SJCRH30 (cell line): ENCODE results near the gene NRBF2. TPM values are rescaled to one million over a fixed set of nuclear protein-coding genes. Genes with fewer than 3 reads are reported as not detected.
A peak's percentile ranks its signal among the peaks of the same experiment; 100 is the strongest.
"Not testable (repeated sequence)": the region's sequence is repeated elsewhere in the genome, so short reads cannot be mapped to it uniquely, and the experiment has no call there.

Experiments used
- DNase-seq, 2 experiments: peaks; one replicate each; pipeline ENCODE4 v3.0.0-alpha.2; 2015 to 2020
- H3K27ac ChIP-seq: fragments of 250-450 bp; sonication (Bioruptor Pico); 2 replicates; pipeline ENCODE4 v1.5.1; 2020; ENCODE audit warnings: mild to moderate bottlenecking, moderate library complexity
- H3K27me3 ChIP-seq: fragments of 250-450 bp; sonication (Bioruptor Pico); 2 replicates; pipeline ENCODE4 v1.5.1; 2020; ENCODE audit warnings: mild to moderate bottlenecking, moderate library complexity
- H3K36me3 ChIP-seq: fragments of 250-450 bp; sonication (Bioruptor Pico); 2 replicates; pipeline ENCODE4 v1.5.1; 2020; ENCODE audit warnings: mild to moderate bottlenecking, moderate library complexity
- H3K4me1 ChIP-seq: fragments of 250-450 bp; sonication (Bioruptor Pico); 2 replicates; pipeline ENCODE4 v1.5.1; 2020; ENCODE audit warnings: mild to moderate bottlenecking, moderate library complexity
- H3K4me3 ChIP-seq: fragments of 250-450 bp; sonication (Bioruptor Pico); 2 replicates; pipeline ENCODE4 v1.5.1; 2020; ENCODE audit warnings: mild to moderate bottlenecking, moderate library complexity
- H3K9me3 ChIP-seq: fragments of 250-450 bp; sonication (Bioruptor Pico); replicated peaks from 2 replicates; pipeline ENCODE4 v1.5.1; 2020; ENCODE audit warnings: mild to moderate bottlenecking, moderate library complexity
- total RNA-seq: library from RNA; depleted of rRNA; stranded (reverse); fragments of >200 nt; shearing (Covaris generic); gene quantifications from 2 replicates; pipeline ENCODE4 v1.2.3, GENCODE V29; 2014

Gene NRBF2
- total RNA-seq, 1 experiment from 2014 or later = 14.0 TPM

DNA sequence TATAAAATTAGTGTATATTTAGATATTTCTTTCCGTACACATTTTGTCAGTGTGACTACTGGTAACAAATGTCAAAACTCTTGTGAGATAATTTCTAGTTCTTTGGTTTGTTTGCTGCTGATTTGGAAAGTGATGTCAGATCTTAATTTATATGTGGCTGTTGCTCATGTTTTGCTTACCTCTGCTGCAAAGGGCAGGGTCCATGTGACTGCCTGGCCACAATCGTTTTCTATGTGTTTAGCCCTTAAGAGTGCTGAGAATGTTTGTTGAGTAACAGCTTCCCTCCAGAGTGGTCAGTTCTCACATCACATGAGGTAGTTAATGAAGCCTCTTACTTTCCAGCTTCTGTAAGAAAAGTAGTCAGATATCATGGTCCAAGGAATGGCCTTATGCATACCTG, 4.2 kb downstream of the NRBF2 start:
- Histone ChIP-seq H3K9me3 (no peaks in the 10 kb centered on the region), H3K27me3 (no peaks in the 10 kb centered on the region), H3K27ac (no peak overlapping the region), H3K4me1 (no peaks in the 10 kb centered on the region), H3K36me3 (no peaks in the 10 kb centered on the region), H3K4me3 (no peak overlapping the region)
- DNase-seq = no peak

DNA sequence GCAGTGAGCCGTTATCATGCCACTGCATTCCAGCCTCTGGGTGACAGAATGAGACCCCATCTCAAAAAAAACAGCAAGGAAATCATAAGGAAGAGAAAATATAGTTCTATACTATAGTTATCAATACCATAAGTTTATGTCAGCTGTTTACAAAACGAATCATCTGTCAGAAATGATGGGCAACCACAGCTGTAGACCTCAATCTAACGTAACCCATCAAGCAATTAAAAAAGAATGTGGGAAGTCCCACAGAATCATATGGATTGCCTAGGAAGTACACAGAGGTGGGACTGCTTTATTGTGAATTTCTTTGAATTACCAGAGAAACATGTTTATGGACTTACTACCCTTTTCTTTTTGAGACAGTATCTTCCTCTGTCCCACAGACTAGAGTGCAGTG, 6.9 kb downstream of the NRBF2 start:
- H3K27me3 ChIP-seq = no peaks in the 10 kb centered on the region
- no peaks in the 10 kb centered on the region for H3K36me3 ChIP-seq
- H3K4me3 ChIP-seq = no peak overlapping the region
- no peaks in the 10 kb centered on the region for H3K4me1 ChIP-seq
- no peak overlapping the region for H3K27ac ChIP-seq
- no peaks in the 10 kb centered on the region for H3K9me3 ChIP-seq
- no peak for DNase-seq

DNA sequence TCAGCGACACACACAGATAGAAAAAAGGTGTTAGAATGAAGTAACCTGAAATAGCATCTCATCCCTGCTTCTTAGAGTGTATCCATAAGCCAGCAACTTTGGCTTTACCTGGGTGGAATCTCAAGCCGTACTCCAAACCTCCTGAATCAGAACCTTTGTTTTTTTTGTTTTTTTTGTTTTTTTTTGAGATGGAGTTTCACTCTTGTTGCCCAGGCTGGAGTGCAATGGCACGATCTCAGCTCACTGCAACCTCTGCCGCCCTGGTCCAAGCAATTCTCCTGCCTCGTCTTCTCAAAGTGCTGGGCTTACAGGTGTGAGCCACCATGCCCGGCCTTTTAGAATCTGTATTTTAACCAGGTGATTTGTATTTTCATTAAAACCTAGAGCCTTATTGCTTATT, 9.0 kb downstream of the NRBF2 start:
- H3K36me3 ChIP-seq = no peaks in the 10 kb centered on the region
- H3K4me1 ChIP-seq = no peaks in the 10 kb centered on the region
- no peaks in the 10 kb centered on the region for H3K27me3 ChIP-seq
- H3K27ac ChIP-seq = no peak overlapping the region
- DNase-seq = no peak
- H3K9me3 ChIP-seq = no peaks in the 10 kb centered on the region
- H3K4me3 ChIP-seq = no peak overlapping the region

GRCh38 chr10:63143987-63144386, 10.9 kb downstream of the NRBF2 start:
- Histone ChIP-seq H3K9me3 (no peaks in the 10 kb centered on the region), H3K27ac (no peak overlapping the region), H3K27me3 (no peaks in the 10 kb centered on the region), H3K4me3 (no peak overlapping the region), H3K36me3 (no peaks in the 10 kb centered on the region), H3K4me1 (no peaks in the 10 kb centered on the region)
- DNase-seq = no peak

GRCh38 chr10:63145782-63146181, 12.7 kb downstream of the NRBF2 start:
- DNase-seq = no peak
- Histone ChIP-seq H3K9me3 (no peaks in the 10 kb centered on the region), H3K36me3 (peaks cover 2% of the 10 kb centered on the region; the same call in 1 of the 2 replicates), H3K4me1 (no peaks in the 10 kb centered on the region), H3K27ac (no peak overlapping the region), H3K27me3 (no peaks in the 10 kb centered on the region), H3K4me3 (no peak overlapping the region)

DNA sequence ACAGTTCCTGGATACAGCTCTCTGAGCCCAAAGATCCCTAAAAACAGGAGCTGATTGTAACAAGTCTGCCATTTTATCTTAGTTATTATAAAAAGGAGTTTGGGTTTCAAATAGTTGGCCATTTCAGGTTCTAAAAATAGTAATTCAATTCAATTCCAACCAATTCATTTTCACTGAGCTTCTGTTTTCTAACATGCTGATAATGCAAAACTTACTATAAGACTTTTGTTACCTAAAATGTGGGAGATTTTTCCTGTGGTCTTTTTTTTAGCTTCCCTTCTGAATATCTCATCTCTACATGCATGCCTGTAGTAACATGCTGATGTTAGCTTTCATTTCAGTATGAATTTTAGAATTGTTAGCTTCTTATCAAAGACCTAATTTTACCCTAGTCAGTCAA, 13.4 kb downstream of the NRBF2 start:
- no peak overlapping the region for H3K4me3 ChIP-seq
- H3K4me1 ChIP-seq = no peaks in the 10 kb centered on the region
- H3K27ac ChIP-seq = no peak overlapping the region

DNA sequence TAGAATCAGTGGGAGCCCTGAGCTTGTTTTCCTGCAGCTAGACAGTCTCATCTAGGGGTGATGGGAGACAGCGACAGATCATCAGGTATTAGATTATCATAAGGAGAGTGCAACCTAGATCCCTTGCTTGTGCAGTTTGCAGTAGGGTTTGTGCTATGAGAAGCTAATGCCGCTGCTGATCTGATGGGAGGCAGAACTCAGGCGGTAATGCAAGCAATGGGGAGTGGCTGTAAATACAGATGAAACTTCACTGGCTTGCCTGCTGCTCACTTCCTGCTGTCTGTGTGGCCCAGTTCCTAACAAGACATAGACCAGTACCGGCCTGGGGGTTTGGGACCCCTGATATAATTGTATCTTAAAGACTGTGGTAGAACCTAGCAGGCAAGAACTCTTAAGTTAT, 17.6 kb downstream of the NRBF2 start:
- Histone ChIP-seq H3K36me3 (peaks cover 5% of the 10 kb centered on the region; the same call in 1 of the 2 replicates), H3K4me3 (no peak overlapping the region), H3K27me3 (no peaks in the 10 kb centered on the region)

More for the DNA sequence above, 13.4 kb downstream of the NRBF2 start:
- H3K27me3 ChIP-seq = no peaks in the 10 kb centered on the region
- no peak for DNase-seq
- peaks cover 5% of the 10 kb centered on the region; the same call in 1 of the 2 replicates for H3K36me3 ChIP-seq
- H3K9me3 ChIP-seq = no peaks in the 10 kb centered on the region

DNA sequence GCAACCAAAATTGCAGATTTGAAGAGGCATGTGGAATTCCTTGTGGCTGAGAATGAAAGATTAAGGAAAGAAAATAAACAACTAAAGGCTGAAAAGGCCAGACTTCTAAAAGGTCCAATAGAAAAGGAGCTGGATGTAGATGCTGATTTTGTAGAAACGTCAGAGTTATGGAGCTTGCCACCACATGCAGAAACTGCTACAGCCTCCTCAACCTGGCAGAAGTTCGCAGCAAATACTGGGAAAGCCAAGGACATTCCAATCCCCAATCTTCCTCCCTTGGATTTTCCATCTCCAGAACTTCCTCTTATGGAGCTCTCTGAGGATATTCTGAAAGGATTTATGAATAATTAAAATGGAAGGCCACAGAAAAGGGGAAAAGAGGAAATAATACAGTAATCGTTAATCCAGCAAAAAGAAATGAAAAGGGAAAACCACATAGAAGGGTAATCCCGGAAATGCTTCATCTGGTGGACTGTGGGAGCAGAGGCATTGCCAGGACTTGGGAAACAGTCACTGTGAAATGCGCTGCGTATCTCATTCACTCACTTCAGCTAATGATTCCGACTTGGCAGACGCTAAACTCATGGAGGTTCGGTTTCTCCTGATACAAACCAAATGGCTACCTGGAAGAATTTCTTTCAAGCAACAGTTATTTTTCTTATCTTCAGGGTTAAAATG, 20.9 kb downstream of the NRBF2 start:
- not testable (repeated sequence) for H3K27ac ChIP-seq, DNase-seq, H3K36me3 ChIP-seq, H3K9me3 ChIP-seq, H3K4me3 ChIP-seq, H3K27me3 ChIP-seq, H3K4me1 ChIP-seq

More for the DNA sequence above, 17.6 kb downstream of the NRBF2 start:
- no peak for DNase-seq
- Histone ChIP-seq H3K4me1 (no peaks in the 10 kb centered on the region), H3K27ac (no peak overlapping the region), H3K9me3 (no peaks in the 10 kb centered on the region)

DNA sequence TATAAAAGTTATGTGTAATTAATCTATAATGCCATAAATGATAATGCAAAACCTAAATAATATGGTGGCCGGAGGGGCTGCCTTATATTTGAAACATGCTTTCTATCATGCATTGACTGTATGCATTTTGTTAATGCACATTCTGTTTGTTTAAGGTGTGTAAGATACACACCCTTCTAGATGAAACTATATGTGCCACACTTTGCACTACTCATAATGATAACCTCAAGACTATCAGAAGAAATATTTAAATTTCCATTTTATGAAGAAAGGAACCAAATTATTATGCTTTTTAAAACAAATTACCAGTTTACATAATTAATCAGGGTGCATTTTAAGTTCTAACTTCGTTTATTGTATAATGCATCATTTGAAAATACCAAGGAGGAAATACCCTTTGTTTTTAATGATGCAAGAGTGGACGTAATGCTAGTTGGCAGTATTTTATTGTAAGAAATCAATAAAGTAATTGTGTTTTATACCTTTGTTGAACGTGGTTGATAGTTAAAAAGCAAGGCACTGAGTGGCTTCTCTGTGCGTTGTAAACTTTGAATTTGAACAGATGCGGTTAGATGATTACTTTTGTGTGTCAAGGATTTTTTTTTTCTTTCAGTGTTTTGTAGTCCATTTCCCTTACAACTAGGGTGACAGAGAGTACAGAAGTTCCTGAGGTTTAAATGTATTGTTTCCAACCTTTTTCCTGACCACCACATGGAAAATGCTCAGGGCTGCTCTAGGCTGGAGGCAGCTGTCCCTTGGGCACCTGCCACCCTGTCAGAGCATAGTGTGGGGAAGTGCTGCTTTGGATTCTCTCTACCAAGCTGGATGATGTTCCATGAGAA, 21.6 kb downstream of the NRBF2 start:
- Histone ChIP-seq H3K4me1 (no peaks in the 10 kb centered on the region), H3K9me3 (no peaks in the 10 kb centered on the region), H3K36me3 (peaks cover 5% of the 10 kb centered on the region), H3K4me3 (no peak overlapping the region), H3K27ac (no peak overlapping the region), H3K27me3 (no peaks in the 10 kb centered on the region)
- no peak for DNase-seq

- H3K4me3 ChIP-seq = no peak overlapping the region
- no peak for DNase-seq
- H3K4me1 ChIP-seq = no peaks in the 10 kb centered on the region
- no peaks in the 10 kb centered on the region for H3K9me3 ChIP-seq
- H3K27me3 ChIP-seq = no peaks in the 10 kb centered on the region
- H3K36me3 ChIP-seq = peaks cover 5% of the 10 kb centered on the region
- H3K27ac ChIP-seq = no peak overlapping the region
Observed at GRCh38 chr10:63155388-63156020, 22.4 kb downstream of the NRBF2 start.

DNA sequence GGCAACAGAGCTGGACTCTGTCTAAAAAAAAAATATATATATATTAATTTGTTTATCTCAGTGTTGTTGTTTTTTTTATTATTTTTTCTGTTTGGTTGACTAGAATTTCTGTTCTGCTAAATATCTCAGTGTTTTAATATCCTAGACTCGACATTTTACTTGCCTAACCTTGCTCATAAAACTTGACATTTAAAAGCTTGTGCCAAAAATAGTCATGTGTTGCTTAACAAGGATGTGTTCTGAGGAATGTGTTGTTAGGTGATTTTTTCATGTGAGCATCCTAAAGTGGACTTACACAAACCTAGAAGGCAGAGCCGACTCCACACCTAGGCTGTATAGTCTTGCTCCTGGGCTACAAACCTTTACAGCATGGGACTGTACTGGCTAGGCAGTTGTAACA, 23.1 kb downstream of the NRBF2 start:
- H3K36me3 ChIP-seq = no peaks in the 10 kb centered on the region; the same call in 1 of the 2 replicates
- H3K27ac ChIP-seq = no peak overlapping the region
- no peaks in the 10 kb centered on the region for H3K4me1 ChIP-seq
- H3K4me3 ChIP-seq = no peak overlapping the region
- no peak for DNase-seq
- no peaks in the 10 kb centered on the region for H3K9me3 ChIP-seq
- no peaks in the 10 kb centered on the region for H3K27me3 ChIP-seq

DNA sequence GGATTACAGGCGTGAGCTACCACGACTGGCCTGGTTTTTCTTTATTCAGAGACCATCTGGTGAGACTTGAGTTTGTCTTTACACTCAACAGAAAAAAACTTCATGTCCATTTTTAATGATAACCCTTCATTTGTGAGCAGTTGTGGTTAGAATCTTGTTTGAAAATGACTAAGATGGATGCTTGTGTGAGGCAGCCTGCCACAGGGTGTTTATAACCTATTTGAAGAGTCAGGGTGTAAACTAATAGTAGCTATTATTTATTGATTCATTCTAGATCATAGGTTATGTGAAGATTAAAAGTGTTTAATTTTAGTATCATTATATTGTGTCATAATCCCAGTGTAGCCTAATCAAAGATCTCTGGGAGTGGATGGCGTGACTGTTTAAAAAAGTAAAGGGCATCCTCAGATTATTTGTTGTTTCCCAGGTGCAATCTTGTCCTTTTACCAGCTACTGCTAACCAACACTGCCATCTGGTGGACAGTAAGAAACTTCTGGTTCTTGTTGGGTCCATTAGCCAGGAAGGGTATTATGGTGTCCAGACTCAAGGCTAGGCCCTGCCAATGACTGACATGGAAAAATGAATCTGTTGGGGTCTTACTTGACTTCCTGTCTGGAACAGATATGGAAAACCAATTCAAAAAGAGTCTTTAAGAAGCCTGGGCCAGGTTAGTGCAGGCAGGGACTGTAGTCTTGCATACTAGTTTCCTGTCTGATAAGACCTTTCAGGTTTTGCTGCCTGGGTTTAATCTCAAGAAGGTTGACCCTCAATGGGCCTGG, 24.9 kb downstream of the NRBF2 start:
- Histone ChIP-seq H3K27me3 (no peaks in the 10 kb centered on the region), H3K27ac (no peak overlapping the region), H3K4me1 (no peaks in the 10 kb centered on the region), H3K4me3 (no peak overlapping the region), H3K36me3 (no peaks in the 10 kb centered on the region; the same call in 1 of the 2 replicates), H3K9me3 (no peaks in the 10 kb centered on the region)
- peak; percentile 43 to 81 for DNase-seq

- H3K4me3 ChIP-seq = no peak overlapping the region
- DNase-seq = no peak
Observed at GRCh38 chr10:63161592-63161991, 28.5 kb downstream of the NRBF2 start.

GRCh38 chr10:63164166-63164623, 31.1 kb downstream of the NRBF2 start:
- no peaks in the 10 kb centered on the region for H3K4me1 ChIP-seq
- H3K9me3 ChIP-seq = no peaks in the 10 kb centered on the region
- H3K27me3 ChIP-seq = no peaks in the 10 kb centered on the region
- no peak overlapping the region for H3K27ac ChIP-seq
- H3K4me3 ChIP-seq = no peak overlapping the region
- peaks cover 33% of the 10 kb centered on the region for H3K36me3 ChIP-seq
- DNase-seq = no peak

More at GRCh38 chr10:63161592-63161991, 28.5 kb downstream of the NRBF2 start:
- H3K36me3 ChIP-seq = peaks cover 11% of the 10 kb centered on the region
- H3K27me3 ChIP-seq = no peaks in the 10 kb centered on the region
- no peak overlapping the region for H3K27ac ChIP-seq
- no peaks in the 10 kb centered on the region for H3K4me1 ChIP-seq
- no peaks in the 10 kb centered on the region for H3K9me3 ChIP-seq
